Fibroblast of lung (primary cell): ENCODE data around the gene TUSC1. TPM values are rescaled to one million over a fixed set of nuclear protein-coding genes. Genes with fewer than 3 reads are reported as not detected.

Experiments
- DNase-seq, 2 donors: peaks; one replicate each; pipeline versions ENCODE4 v3.0.0 to v3.0.0-alpha.2; 2010; ENCODE audit warnings: low read depth in 2 of 2
- H2AFZ ChIP-seq: 2 replicates; pipeline ENCODE4 v1.5.1; 2012; ENCODE audit warnings: low read length, control low read depth, inconsistent platforms
- H3K27ac ChIP-seq: 2 replicates; pipeline ENCODE4 v1.5.1; 2011; ENCODE audit warnings: low read length, control low read depth; ENCODE audit not compliant: insufficient read depth
- H3K27me3 ChIP-seq: 2 replicates; pipeline ENCODE4 v1.5.1; 2011; ENCODE audit warnings: mild to moderate bottlenecking, low read length; ENCODE audit not compliant: control insufficient read depth, insufficient read depth
- H3K36me3 ChIP-seq: 2 replicates; pipeline ENCODE4 v1.5.1; 2011; ENCODE audit warnings: low read length; ENCODE audit not compliant: control insufficient read depth, insufficient read depth
- H3K4me1 ChIP-seq: 2 replicates; pipeline ENCODE4 v1.5.1; 2011; ENCODE audit warnings: low read length; ENCODE audit not compliant: control insufficient read depth, insufficient read depth; ENCODE audit errors: extremely low read depth
- H3K4me2 ChIP-seq: 2 replicates; pipeline ENCODE4 v1.5.1; 2011; ENCODE audit warnings: low read length, control low read depth; ENCODE audit not compliant: insufficient read depth; ENCODE audit errors: extremely low read depth
- H3K4me3 ChIP-seq, 4 experiments: fragments of 200-600 bp in 1 of 4; sonication (generic) in 1 of 4; replicated peaks in 1 of 4; 2 replicates each; pipeline ENCODE4 v1.5.1; 2011 to 2016; ENCODE audit warnings: low read length in 4 of 4, low read depth in 3 of 4, mild to moderate bottlenecking in 3 of 4, control low read depth in 2 of 4, inconsistent platforms in 1 of 4, mixed read lengths in 1 of 4; ENCODE audit not compliant: insufficient read depth in 1 of 4; ENCODE audit errors: control extremely low read depth in 1 of 4
- H3K79me2 ChIP-seq: 2 replicates; pipeline ENCODE4 v1.5.1; 2012; ENCODE audit warnings: mild to moderate bottlenecking, low read length, inconsistent platforms; ENCODE audit not compliant: control insufficient read depth, insufficient read depth
- H3K9ac ChIP-seq: 2 replicates; pipeline ENCODE4 v1.5.1; 2011; ENCODE audit warnings: mild to moderate bottlenecking, low read length, control low read depth; ENCODE audit not compliant: insufficient read depth
- H3K9me3 ChIP-seq: 2 replicates; pipeline ENCODE4 v1.5.1; 2012; ENCODE audit warnings: low read depth, low read length; ENCODE audit not compliant: control insufficient read depth, insufficient read depth
- H4K20me1 ChIP-seq: 2 replicates; pipeline ENCODE4 v1.5.1; 2011; ENCODE audit warnings: low read length; ENCODE audit not compliant: control insufficient read depth, insufficient read depth; ENCODE audit errors: extremely low read depth
- CTCF ChIP-seq, 2 donors: IDR thresholded peaks in 1 of 2; conservative IDR thresholded peaks in 1 of 2; 1 replicate in 1 of 2; 2 replicates in 1 of 2; pipeline ENCODE4 v1.5.1; 2011 to 2012; ENCODE audit warnings: low read length in 2 of 2, control low read depth in 1 of 2, inconsistent platforms in 1 of 2, low read depth in 1 of 2, mild to moderate bottlenecking in 1 of 2
- EZH2 ChIP-seq: IDR thresholded peaks from 2 replicates; pipeline ENCODE4 v1.5.1; 2012; ENCODE audit warnings: low read length, control low read depth, mild to moderate bottlenecking; ENCODE audit errors: missing control alignments
- polyA plus RNA-seq, 2 donors: library from polyadenylated mRNA; depleted of rRNA in 1 of 2; stranded (reverse) in 1 of 2; unstranded in 1 of 2; fragments of >200 nt; gene quantifications; 2 replicates each; pipeline ENCODE4 v1.2.1, GENCODE V29; 2011 to 2012; ENCODE audit warnings: missing spikeins in 1 of 2
- total RNA-seq: library from RNA; depleted of rRNA; stranded (reverse); fragments of >200 nt; gene quantifications from 2 replicates; pipeline ENCODE4 v1.2.1, GENCODE V29; 2014

The TUSC1 gene
- total and polyA plus RNA-seq, 2 donors (not counting 1 experiment from before 2014, with no cell fraction given), result 4.9 to 7.9 TPM

GRCh38 chr9:25636026-25636425, 42.2 kb downstream of the TUSC1 start:
- Histone ChIP-seq H4K20me1 (no peaks in the 10 kb centered on the region), H3K79me2 (no peaks in the 10 kb centered on the region), H3K27me3 (no peaks in the 10 kb centered on the region), H3K4me1 (no peaks in the 10 kb centered on the region), H2AFZ (no peak overlapping the region), H3K9me3 (no peaks in the 10 kb centered on the region), H3K4me2 (no peak overlapping the region), H3K9ac (no peak overlapping the region), H3K36me3 (no peaks in the 10 kb centered on the region), H3K4me3 (no peak overlapping the region), H3K27ac (no peak overlapping the region)
- no peak for TF ChIP-seq CTCF (conservative IDR thresholded peaks at IDR 0.05 in 1 of 2, IDR thresholded peaks at IDR 0.05 in 1 of 2; ENCODE audit: low read depth in 1 of 2, low read length in 2 of 2)
- no peak for TF ChIP-seq EZH2
- DNase-seq, result no peak

GRCh38 chr9:25629231-25629630, 49.0 kb downstream of the TUSC1 start:
- Histone ChIP-seq H3K4me2 (no peak overlapping the region), H3K4me1 (no peaks in the 10 kb centered on the region), H3K27ac (no peak overlapping the region), H3K9ac (no peak overlapping the region), H3K36me3 (no peaks in the 10 kb centered on the region), H3K79me2 (no peaks in the 10 kb centered on the region), H3K4me3 (no peak overlapping the region), H4K20me1 (no peaks in the 10 kb centered on the region), H3K9me3 (no peaks in the 10 kb centered on the region), H2AFZ (no peak overlapping the region), H3K27me3 (no peaks in the 10 kb centered on the region)
- TF ChIP-seq EZH2, result no peak
- no peak for TF ChIP-seq CTCF (conservative IDR thresholded peaks at IDR 0.05 in 1 of 2, IDR thresholded peaks at IDR 0.05 in 1 of 2; ENCODE audit: low read depth in 1 of 2, low read length in 2 of 2)
- no peak for DNase-seq
